ENCODE results near the gene JTB. TPM values are rescaled to one million over a fixed set of nuclear protein-coding genes. Genes with fewer than 3 reads are reported as not detected.

JTB gene
- total and polyA plus RNA-seq, 2 of the 4 experiments (the other 2 are of a cell fraction), result 123 to 138 TPM

GRCh38 chr1:153946622-153947241 is 30.7 kb downstream of the JTB start, which contains the start of gene DENND4B (continued):
- TF ChIP-seq MAZ (IDR thresholded peaks at IDR 0.05; ENCODE audit: borderline replicate concordance, low read depth, low read length) (peak; percentile 84; the same call in 1 of the 2 replicates), MAFK (IDR thresholded peaks at IDR 0.05; ENCODE audit: low read depth, low read length) (no peak), NFE2L2 (IDR thresholded peaks at IDR 0.05; ENCODE audit: low read depth, low read length) (no peak)
